IMR-90 (cell line): Measurements from ENCODE around the gene IFT57. TPM values are rescaled to one million over a fixed set of nuclear protein-coding genes. Genes with fewer than 3 reads are reported as not detected.

Experiments used
- ATAC-seq: fragments of 200-7000 bp; cut with Tn5 transposase; 2 replicates; pipeline ENCODE4 v1.9.1; 2020; ENCODE audit warnings: low read depth, mild to moderate bottlenecking, moderate library complexity
- BruUV-seq: library from RNA; stranded (reverse); fragments of 400-500 nt; replicated peaks from 2 replicates; lab custom pipeline; 2021; lab: Mats Ljungman, UMichigan
- CTCF ChIA-PET: fragments of 300-600 bp; formaldehyde crosslinking; extraction: SDS; loops from one replicate; lab custom pipeline; 2021; ENCODE audit warnings: antibody characterized with exemption; lab: Yijun Ruan, JAX
- POLR2A ChIA-PET: fragments of 300-600 bp; sonication (Branson Sonifier 250); formaldehyde crosslinking; loops from one replicate; lab custom pipeline; 2022; ENCODE audit warnings: antibody characterized with exemption; ENCODE audit not compliant: unreplicated experiment; lab: Charles Lee
- DNase-seq: peaks from one replicate; pipeline ENCODE4 v3.0.0; 2013
- H2AFZ ChIP-seq: replicated peaks from 2 replicates; pipeline ENCODE3; 2013; ENCODE audit warnings: low read length, mild to moderate bottlenecking; ENCODE audit not compliant: poor library complexity
- H2AK5ac ChIP-seq: 2 replicates; pipeline ENCODE4 v1.6.1; 2013; ENCODE audit warnings: low read depth, low read length, inconsistent platforms
- H2AK9ac ChIP-seq: replicated peaks from 2 replicates; pipeline ENCODE3; 2013; ENCODE audit warnings: mild to moderate bottlenecking, low read depth, low read length, moderate library complexity; ENCODE audit not compliant: poor library complexity
- H2BK120ac ChIP-seq: 2 replicates; pipeline ENCODE4 v1.6.1; 2013; ENCODE audit warnings: low read depth, low read length, inconsistent platforms
- H2BK15ac ChIP-seq: 3 replicates; pipeline ENCODE4 v1.6.1; 2013; ENCODE audit warnings: low read depth, low read length, inconsistent platforms
- H2BK20ac ChIP-seq: 2 replicates; pipeline ENCODE4 v1.6.1; 2013; ENCODE audit warnings: low read depth, mild to moderate bottlenecking, inconsistent platforms, low read length, moderate library complexity
- H2BK5ac ChIP-seq: 2 replicates; pipeline ENCODE4 v1.6.1; 2013; ENCODE audit warnings: mild to moderate bottlenecking, low read depth, low read length, inconsistent platforms; ENCODE audit not compliant: poor library complexity, severe bottlenecking
- H3K14ac ChIP-seq: replicated peaks from 2 replicates; pipeline ENCODE4 v1.6.1; 2013; ENCODE audit warnings: low read depth, low read length, inconsistent platforms
- H3K18ac ChIP-seq: 2 replicates; pipeline ENCODE4 v1.6.1; 2013; ENCODE audit warnings: low read depth, low read length, control low read depth
- H3K23ac ChIP-seq: 2 replicates; pipeline ENCODE4 v1.6.1; 2013; ENCODE audit warnings: low read depth, low read length, inconsistent platforms
- H3K27ac ChIP-seq: 2 replicates; pipeline ENCODE4 v1.5.1; 2013; ENCODE audit warnings: mild to moderate bottlenecking, control low read depth, low read length; ENCODE audit not compliant: insufficient read depth
- H3K27me3 ChIP-seq: 2 replicates; pipeline ENCODE4 v1.6.1; 2013; ENCODE audit warnings: low read length; ENCODE audit not compliant: control insufficient read depth, insufficient read depth
- H3K36me3 ChIP-seq: 2 replicates; pipeline ENCODE4 v1.6.1; 2013; ENCODE audit warnings: low read length, mixed read lengths; ENCODE audit not compliant: control insufficient read depth, insufficient read depth
- H3K4ac ChIP-seq: 2 replicates; pipeline ENCODE4 v1.6.1; 2013; ENCODE audit warnings: low read depth, low read length, inconsistent platforms
- H3K4me1 ChIP-seq: 2 replicates; pipeline ENCODE4 v1.6.1; 2013; ENCODE audit warnings: low read length, mixed read lengths; ENCODE audit not compliant: control insufficient read depth, insufficient read depth
- H3K4me2 ChIP-seq: 2 replicates; pipeline ENCODE4 v1.6.1; 2013; ENCODE audit warnings: low read depth, mild to moderate bottlenecking, control low read depth, low read length, moderate library complexity
- H3K4me3 ChIP-seq: 2 replicates; pipeline ENCODE4 v1.5.1; 2013; ENCODE audit warnings: low read depth, mild to moderate bottlenecking, control low read depth, low read length, moderate library complexity; ENCODE audit not compliant: insufficient read depth
- H3K56ac ChIP-seq: 2 replicates; pipeline ENCODE4 v1.6.1; 2013; ENCODE audit warnings: low read length, inconsistent platforms; ENCODE audit not compliant: insufficient read depth; ENCODE audit errors: extremely low read depth
- H3K79me1 ChIP-seq, 2 experiments: 2 replicates each; pipeline ENCODE4 v1.6.1; 2013; ENCODE audit warnings: low read length in 2 of 2, inconsistent platforms in 1 of 2, low read depth in 1 of 2
- H3K9ac ChIP-seq: 2 replicates; pipeline ENCODE4 v1.6.1; 2013; ENCODE audit warnings: low read depth, low read length, control low read depth
- H3K9me1 ChIP-seq: 2 replicates; pipeline ENCODE4 v1.6.1; 2013; ENCODE audit warnings: low read length, inconsistent platforms; ENCODE audit not compliant: insufficient read depth
- H3K9me3 ChIP-seq: 2 replicates; pipeline ENCODE4 v1.6.1; 2013; ENCODE audit warnings: low read length; ENCODE audit not compliant: control insufficient read depth, insufficient read depth
- H4K20me1 ChIP-seq: 2 replicates; pipeline ENCODE4 v1.6.1; 2013; ENCODE audit warnings: low read length, inconsistent platforms; ENCODE audit not compliant: insufficient read depth
- H4K5ac ChIP-seq: 2 replicates; pipeline ENCODE4 v1.6.1; 2013; ENCODE audit warnings: mild to moderate bottlenecking, low read depth, low read length, control low read depth
- H4K8ac ChIP-seq, 2 experiments: 2 replicates each; pipeline ENCODE4 v1.6.1; 2013; ENCODE audit warnings: low read depth in 2 of 2, low read length in 2 of 2, control low read depth in 1 of 2, inconsistent platforms in 1 of 2
- H4K91ac ChIP-seq: 2 replicates; pipeline ENCODE4 v1.6.1; 2013; ENCODE audit warnings: low read depth, low read length, inconsistent platforms; ENCODE audit not compliant: insufficient read depth
- CHD1 ChIP-seq: IDR thresholded peaks from 2 replicates; pipeline ENCODE4 v1.6.1; 2012; ENCODE audit warnings: low read depth, low read length, improper control_type of control experiment
- MAZ ChIP-seq: IDR thresholded peaks from 2 replicates; pipeline ENCODE4 v1.6.1; 2012; ENCODE audit warnings: low read depth, mild to moderate bottlenecking, low read length, improper control_type of control experiment, moderate library complexity, borderline replicate concordance
- SMC3 ChIP-seq: fragments of 150-350 bp; IDR thresholded peaks from 2 replicates; pipeline ENCODE4 v1.6.1; 2016; ENCODE audit warnings: low read depth, mild to moderate bottlenecking, antibody characterized with exemption, low read length, moderate library complexity
- WGBS, 2 experiments: methylation state at CpG; one replicate each; pipeline versions ENCODE4 v1.1.5 to v1.1.7; 2013; ENCODE audit warnings: missing lambda C conversion rate in 2 of 2; ENCODE audit not compliant: insufficient read length in 1 of 2; ENCODE audit errors: extremely low coverage in 2 of 2; 5-methylcytosine and 5-hydroxymethylcytosine counted together
- dilution Hi-C: fragments of 300-500 bp; cut with HindIII; formaldehyde crosslinking; loops from one replicate; pipeline ENCODE4 v1.14.3; 2018; ENCODE audit warnings: low sequenced_read_pairs; ENCODE audit not compliant: unreplicated experiment
- in situ Hi-C: fragments of 300-500 bp; cut with MboI; formaldehyde crosslinking; loops from 3 replicates; pipeline ENCODE4 v1.14.3; 2019; ENCODE audit warnings: low sequenced_read_pairs, inconsistent platforms, mixed read lengths
- intact Hi-C: fragments of 100-400 bp; cut with micrococcal nuclease; formaldehyde crosslinking; loops from 2 replicates; pipeline ENCODE4 v1.10.0; 2022
- polyA plus RNA-seq, 3 experiments: library from polyadenylated mRNA; depleted of rRNA; stranded (reverse); fragments of >200 nt; gene quantifications; 2 replicates each; pipeline ENCODE4 v1.2.3, GENCODE V29; 2012; ENCODE audit warnings: low replicate concordance in 1 of 3
- total RNA-seq: library from RNA; depleted of rRNA; stranded (reverse); fragments of >200 nt; gene quantifications from 2 replicates; pipeline ENCODE4 v1.2.3, GENCODE V29; 2012
- TF ChIP-seq, protein P1 (sequence below): conservative IDR thresholded peaks from 2 replicates; pipeline ENCODE4 v1.5.1; 2012; ENCODE audit warnings: mild to moderate bottlenecking, low read depth, low read length, improper control_type of control experiment
- TF ChIP-seq, protein P2 (sequence below): fragments of 150-350 bp; IDR thresholded peaks from 2 replicates; pipeline ENCODE4 v1.6.1; 2016; ENCODE audit warnings: low read depth, mild to moderate bottlenecking, low read length, moderate library complexity, borderline replicate concordance

Gene IFT57
- total and polyA plus RNA-seq, 2 of the 4 experiments (the other 2 are of a cell fraction): 30.0 to 35.3 TPM

DNA sequence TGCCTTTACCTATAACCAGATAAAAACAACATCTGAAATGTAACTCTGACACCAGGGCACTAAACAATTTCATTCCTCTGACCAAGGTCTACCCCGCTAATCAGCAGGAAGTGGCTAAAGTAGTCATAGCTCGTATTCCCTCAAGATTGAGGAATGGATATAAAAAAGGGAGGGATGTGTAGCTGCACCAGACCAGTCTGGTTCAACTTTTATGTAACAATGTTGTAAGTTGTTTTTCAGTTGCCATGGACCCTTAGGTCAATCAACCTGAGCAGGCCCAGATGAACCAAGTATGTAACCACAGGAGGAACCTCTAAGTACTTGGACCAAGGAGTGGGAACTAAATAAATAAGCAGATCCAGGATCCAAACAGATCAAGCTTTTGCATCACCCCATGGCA lies 28.4 kb upstream of the IFT57 start:
- no peak overlapping the region for H4K91ac ChIP-seq
- no CpG with 5 or more reads among the region's 2 CpGs for WGBS, 2 experiments
- H2BK120ac ChIP-seq: no peak overlapping the region
- H4K8ac ChIP-seq: no peak overlapping the region
- POLR2A ChIA-PET: no interaction called here
- dilution Hi-C loops: no loop called here
- ATAC-seq: no peak
- no peak overlapping the region for H2AFZ ChIP-seq
- no peaks in the 10 kb centered on the region for H3K9me3 ChIP-seq
- H3K79me1 ChIP-seq: no peaks in the 10 kb centered on the region
- DNase-seq: no peak
- H2AK9ac ChIP-seq: no peak overlapping the region
- H2BK15ac ChIP-seq: no peak overlapping the region
- no TSS peak for BruUV-seq
- no peaks in the 10 kb centered on the region for H3K4me1 ChIP-seq
- intact Hi-C loops: no loop called here
- H3K4me2 ChIP-seq: no peak overlapping the region
- no peak overlapping the region for H2BK20ac ChIP-seq
- no peak overlapping the region for H2AK5ac ChIP-seq
- H4K20me1 ChIP-seq: no peaks in the 10 kb centered on the region
- no peak overlapping the region for H2BK5ac ChIP-seq
- in situ Hi-C loops: no loop called here
- H4K5ac ChIP-seq: no peak overlapping the region
- no peak overlapping the region for H3K56ac ChIP-seq
- no peak overlapping the region for H3K27ac ChIP-seq
- CTCF ChIA-PET: no interaction called here
- no peak overlapping the region for H3K9ac ChIP-seq
- no peak overlapping the region for H3K4me3 ChIP-seq
- no peaks in the 10 kb centered on the region for H3K36me3 ChIP-seq
- H3K4ac ChIP-seq: no peak overlapping the region
- H3K14ac ChIP-seq: no peak overlapping the region
- TF ChIP-seq SMC3: no peak
- no peak for TF ChIP-seq MAZ
- TF ChIP-seq, protein P1, sequence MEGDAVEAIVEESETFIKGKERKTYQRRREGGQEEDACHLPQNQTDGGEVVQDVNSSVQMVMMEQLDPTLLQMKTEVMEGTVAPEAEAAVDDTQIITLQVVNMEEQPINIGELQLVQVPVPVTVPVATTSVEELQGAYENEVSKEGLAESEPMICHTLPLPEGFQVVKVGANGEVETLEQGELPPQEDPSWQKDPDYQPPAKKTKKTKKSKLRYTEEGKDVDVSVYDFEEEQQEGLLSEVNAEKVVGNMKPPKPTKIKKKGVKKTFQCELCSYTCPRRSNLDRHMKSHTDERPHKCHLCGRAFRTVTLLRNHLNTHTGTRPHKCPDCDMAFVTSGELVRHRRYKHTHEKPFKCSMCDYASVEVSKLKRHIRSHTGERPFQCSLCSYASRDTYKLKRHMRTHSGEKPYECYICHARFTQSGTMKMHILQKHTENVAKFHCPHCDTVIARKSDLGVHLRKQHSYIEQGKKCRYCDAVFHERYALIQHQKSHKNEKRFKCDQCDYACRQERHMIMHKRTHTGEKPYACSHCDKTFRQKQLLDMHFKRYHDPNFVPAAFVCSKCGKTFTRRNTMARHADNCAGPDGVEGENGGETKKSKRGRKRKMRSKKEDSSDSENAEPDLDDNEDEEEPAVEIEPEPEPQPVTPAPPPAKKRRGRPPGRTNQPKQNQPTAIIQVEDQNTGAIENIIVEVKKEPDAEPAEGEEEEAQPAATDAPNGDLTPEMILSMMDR: no peak
- no peak for TF ChIP-seq CHD1
- TF ChIP-seq, protein P2, sequence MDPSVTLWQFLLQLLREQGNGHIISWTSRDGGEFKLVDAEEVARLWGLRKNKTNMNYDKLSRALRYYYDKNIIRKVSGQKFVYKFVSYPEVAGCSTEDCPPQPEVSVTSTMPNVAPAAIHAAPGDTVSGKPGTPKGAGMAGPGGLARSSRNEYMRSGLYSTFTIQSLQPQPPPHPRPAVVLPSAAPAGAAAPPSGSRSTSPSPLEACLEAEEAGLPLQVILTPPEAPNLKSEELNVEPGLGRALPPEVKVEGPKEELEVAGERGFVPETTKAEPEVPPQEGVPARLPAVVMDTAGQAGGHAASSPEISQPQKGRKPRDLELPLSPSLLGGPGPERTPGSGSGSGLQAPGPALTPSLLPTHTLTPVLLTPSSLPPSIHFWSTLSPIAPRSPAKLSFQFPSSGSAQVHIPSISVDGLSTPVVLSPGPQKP: no peak
- H3K18ac ChIP-seq: no peak overlapping the region
- H3K23ac ChIP-seq: no peak overlapping the region
- H3K27me3 ChIP-seq: no peaks in the 10 kb centered on the region
- H3K9me1 ChIP-seq: no peaks in the 10 kb centered on the region
